ENCODE data around the gene ZNF76.

DNA sequence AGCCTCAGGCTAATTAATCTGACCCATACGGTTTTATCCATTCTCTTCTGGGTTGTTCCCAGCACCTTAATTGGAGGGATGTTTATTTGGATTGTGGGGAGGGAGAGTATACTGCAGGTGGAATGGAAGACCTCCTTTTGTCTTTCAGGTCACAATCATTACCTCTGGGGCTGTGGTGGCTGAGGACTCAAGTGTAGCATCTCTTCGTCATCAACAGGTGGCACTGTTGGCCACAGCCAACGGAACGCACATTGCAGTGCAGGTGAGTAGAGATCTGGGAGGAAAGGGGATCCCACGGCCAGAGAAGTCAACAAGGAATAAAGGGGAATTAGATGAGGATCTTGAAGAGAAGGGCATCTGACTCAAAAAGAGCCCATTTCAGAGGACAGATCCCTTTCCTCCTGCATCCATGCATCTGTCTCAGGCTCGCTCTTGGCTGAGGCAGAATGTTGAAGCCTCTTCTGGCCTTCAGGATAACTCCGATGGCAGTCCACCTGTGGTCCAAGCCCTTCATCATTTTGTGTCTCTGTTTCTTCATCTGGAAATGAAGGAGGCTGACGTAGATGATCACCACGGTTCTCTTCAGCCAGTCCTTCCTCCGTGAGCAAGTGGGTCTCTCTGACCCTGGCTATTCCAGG is 34.9 kb downstream of the ZNF76 start:
- TF ChIP-seq, protein P1, sequence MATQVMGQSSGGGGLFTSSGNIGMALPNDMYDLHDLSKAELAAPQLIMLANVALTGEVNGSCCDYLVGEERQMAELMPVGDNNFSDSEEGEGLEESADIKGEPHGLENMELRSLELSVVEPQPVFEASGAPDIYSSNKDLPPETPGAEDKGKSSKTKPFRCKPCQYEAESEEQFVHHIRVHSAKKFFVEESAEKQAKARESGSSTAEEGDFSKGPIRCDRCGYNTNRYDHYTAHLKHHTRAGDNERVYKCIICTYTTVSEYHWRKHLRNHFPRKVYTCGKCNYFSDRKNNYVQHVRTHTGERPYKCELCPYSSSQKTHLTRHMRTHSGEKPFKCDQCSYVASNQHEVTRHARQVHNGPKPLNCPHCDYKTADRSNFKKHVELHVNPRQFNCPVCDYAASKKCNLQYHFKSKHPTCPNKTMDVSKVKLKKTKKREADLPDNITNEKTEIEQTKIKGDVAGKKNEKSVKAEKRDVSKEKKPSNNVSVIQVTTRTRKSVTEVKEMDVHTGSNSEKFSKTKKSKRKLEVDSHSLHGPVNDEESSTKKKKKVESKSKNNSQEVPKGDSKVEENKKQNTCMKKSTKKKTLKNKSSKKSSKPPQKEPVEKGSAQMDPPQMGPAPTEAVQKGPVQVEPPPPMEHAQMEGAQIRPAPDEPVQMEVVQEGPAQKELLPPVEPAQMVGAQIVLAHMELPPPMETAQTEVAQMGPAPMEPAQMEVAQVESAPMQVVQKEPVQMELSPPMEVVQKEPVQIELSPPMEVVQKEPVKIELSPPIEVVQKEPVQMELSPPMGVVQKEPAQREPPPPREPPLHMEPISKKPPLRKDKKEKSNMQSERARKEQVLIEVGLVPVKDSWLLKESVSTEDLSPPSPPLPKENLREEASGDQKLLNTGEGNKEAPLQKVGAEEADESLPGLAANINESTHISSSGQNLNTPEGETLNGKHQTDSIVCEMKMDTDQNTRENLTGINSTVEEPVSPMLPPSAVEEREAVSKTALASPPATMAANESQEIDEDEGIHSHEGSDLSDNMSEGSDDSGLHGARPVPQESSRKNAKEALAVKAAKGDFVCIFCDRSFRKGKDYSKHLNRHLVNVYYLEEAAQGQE (IDR thresholded peaks at IDR 0.05; ENCODE audit: low read depth, low read length) = no peak
- TF ChIP-seq, protein P2, sequence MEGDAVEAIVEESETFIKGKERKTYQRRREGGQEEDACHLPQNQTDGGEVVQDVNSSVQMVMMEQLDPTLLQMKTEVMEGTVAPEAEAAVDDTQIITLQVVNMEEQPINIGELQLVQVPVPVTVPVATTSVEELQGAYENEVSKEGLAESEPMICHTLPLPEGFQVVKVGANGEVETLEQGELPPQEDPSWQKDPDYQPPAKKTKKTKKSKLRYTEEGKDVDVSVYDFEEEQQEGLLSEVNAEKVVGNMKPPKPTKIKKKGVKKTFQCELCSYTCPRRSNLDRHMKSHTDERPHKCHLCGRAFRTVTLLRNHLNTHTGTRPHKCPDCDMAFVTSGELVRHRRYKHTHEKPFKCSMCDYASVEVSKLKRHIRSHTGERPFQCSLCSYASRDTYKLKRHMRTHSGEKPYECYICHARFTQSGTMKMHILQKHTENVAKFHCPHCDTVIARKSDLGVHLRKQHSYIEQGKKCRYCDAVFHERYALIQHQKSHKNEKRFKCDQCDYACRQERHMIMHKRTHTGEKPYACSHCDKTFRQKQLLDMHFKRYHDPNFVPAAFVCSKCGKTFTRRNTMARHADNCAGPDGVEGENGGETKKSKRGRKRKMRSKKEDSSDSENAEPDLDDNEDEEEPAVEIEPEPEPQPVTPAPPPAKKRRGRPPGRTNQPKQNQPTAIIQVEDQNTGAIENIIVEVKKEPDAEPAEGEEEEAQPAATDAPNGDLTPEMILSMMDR (IDR thresholded peaks at IDR 0.05 in 2 of 3, conservative IDR thresholded peaks at IDR 0.05 in 1 of 3; ENCODE audit: control insufficient read depth in 2 of 3, extremely low read depth in 1 of 3, insufficient read depth in 1 of 3, low read depth in 3 of 3, low read length in 3 of 3) = peak; percentile 79 to 87 (median 79)
- TF ChIP-seq CHD1 (IDR thresholded peaks at IDR 0.05; ENCODE audit: low read depth, low read length) (no peak), TCF3 (IDR thresholded peaks at IDR 0.05; ENCODE audit: borderline replicate concordance, insufficient read depth, low read depth, low read length) (no peak), NFXL1 (IDR thresholded peaks at IDR 0.05; ENCODE audit: borderline replicate concordance) (no peak), POLR2AphosphoS5 (IDR thresholded peaks at IDR 0.05; ENCODE audit: low read length) (no peak), TCF12 (IDR thresholded peaks at IDR 0.05; ENCODE audit: low read depth, low read length) (no peak), POLR2A (IDR thresholded peaks at IDR 0.05; ENCODE audit: low read depth, low read length) (no peak), RBBP5 (conservative IDR thresholded peaks at IDR 0.05) (no peak)
- TF ChIP-seq, protein P3, sequence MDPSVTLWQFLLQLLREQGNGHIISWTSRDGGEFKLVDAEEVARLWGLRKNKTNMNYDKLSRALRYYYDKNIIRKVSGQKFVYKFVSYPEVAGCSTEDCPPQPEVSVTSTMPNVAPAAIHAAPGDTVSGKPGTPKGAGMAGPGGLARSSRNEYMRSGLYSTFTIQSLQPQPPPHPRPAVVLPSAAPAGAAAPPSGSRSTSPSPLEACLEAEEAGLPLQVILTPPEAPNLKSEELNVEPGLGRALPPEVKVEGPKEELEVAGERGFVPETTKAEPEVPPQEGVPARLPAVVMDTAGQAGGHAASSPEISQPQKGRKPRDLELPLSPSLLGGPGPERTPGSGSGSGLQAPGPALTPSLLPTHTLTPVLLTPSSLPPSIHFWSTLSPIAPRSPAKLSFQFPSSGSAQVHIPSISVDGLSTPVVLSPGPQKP (IDR thresholded peaks at IDR 0.05; ENCODE audit: low read depth, low read length) = no peak
- TF ChIP-seq, protein P4, sequence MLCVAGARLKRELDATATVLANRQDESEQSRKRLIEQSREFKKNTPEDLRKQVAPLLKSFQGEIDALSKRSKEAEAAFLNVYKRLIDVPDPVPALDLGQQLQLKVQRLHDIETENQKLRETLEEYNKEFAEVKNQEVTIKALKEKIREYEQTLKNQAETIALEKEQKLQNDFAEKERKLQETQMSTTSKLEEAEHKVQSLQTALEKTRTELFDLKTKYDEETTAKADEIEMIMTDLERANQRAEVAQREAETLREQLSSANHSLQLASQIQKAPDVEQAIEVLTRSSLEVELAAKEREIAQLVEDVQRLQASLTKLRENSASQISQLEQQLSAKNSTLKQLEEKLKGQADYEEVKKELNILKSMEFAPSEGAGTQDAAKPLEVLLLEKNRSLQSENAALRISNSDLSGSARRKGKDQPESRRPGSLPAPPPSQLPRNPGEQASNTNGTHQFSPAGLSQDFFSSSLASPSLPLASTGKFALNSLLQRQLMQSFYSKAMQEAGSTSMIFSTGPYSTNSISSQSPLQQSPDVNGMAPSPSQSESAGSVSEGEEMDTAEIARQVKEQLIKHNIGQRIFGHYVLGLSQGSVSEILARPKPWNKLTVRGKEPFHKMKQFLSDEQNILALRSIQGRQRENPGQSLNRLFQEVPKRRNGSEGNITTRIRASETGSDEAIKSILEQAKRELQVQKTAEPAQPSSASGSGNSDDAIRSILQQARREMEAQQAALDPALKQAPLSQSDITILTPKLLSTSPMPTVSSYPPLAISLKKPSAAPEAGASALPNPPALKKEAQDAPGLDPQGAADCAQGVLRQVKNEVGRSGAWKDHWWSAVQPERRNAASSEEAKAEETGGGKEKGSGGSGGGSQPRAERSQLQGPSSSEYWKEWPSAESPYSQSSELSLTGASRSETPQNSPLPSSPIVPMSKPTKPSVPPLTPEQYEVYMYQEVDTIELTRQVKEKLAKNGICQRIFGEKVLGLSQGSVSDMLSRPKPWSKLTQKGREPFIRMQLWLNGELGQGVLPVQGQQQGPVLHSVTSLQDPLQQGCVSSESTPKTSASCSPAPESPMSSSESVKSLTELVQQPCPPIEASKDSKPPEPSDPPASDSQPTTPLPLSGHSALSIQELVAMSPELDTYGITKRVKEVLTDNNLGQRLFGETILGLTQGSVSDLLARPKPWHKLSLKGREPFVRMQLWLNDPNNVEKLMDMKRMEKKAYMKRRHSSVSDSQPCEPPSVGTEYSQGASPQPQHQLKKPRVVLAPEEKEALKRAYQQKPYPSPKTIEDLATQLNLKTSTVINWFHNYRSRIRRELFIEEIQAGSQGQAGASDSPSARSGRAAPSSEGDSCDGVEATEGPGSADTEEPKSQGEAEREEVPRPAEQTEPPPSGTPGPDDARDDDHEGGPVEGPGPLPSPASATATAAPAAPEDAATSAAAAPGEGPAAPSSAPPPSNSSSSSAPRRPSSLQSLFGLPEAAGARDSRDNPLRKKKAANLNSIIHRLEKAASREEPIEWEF (IDR thresholded peaks at IDR 0.05; ENCODE audit: insufficient replicate concordance, low read depth, low read length) = no peak

All from GM12878 (cell line).